HG02885 (cell line): Measurements from ENCODE around the gene ADCYAP1.

Experiments
- ATAC-seq: cut with Tn5 transposase; IDR thresholded peaks from one replicate; pipeline ENCODE4 v1.9.1; 2021; ENCODE audit warnings: mild to moderate bottlenecking; ENCODE audit not compliant: unreplicated experiment, poor library complexity

Gene ADCYAP1

DNA sequence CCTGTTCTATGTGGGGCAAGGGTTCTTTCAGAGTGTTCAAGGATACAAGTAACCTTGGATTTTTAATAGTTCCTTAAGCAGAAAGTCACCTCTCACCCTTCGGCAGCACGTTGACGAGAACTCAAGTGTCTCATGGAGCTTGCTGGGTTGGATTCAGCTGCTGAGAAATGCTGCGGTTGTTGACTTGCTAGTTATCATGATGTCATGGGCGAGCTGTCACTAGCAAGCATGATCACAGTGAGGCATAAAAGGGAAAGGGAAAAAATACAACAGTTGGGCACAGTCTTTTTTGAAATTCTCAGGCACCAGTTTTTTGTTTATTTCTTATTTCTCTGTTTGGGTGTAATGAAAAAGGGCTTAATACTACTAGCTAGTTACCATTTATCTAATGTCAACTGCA, 53.2 kb downstream of the ADCYAP1 start:
- no peak for ATAC-seq

- ATAC-seq = no peak
Observed at GRCh38 chr18:959854-960253, 55.2 kb downstream of the ADCYAP1 start.
